Brain microvascular endothelial cell (primary cell): ENCODE results near the gene DPYSL5.
"Not testable (repeated sequence)": the region's sequence is repeated elsewhere in the genome, so short reads cannot be mapped to it uniquely, and the experiment has no call there.

Source experiments
- DNase-seq: peaks from one replicate; pipeline ENCODE4 v3.0.0-alpha.2; 2020
- H3K27ac ChIP-seq: fragments of 250-450 bp; sonication (Bioruptor Pico); 2 replicates; pipeline ENCODE4 v1.5.1; 2020; ENCODE audit warnings: mild to moderate bottlenecking, moderate library complexity
- H3K27me3 ChIP-seq: fragments of 250-450 bp; sonication (Bioruptor Pico); replicated peaks from 2 replicates; pipeline ENCODE4 v1.5.1; 2020; ENCODE audit warnings: mild to moderate bottlenecking
- H3K36me3 ChIP-seq: fragments of 250-450 bp; sonication (Bioruptor Pico); replicated peaks from 2 replicates; pipeline ENCODE4 v1.5.1; 2020; ENCODE audit warnings: mild to moderate bottlenecking
- H3K4me3 ChIP-seq: 2 replicates; pipeline ENCODE4 v1.5.1; 2011; ENCODE audit warnings: low read depth, mild to moderate bottlenecking, control low read depth, low read length, moderate library complexity
- in situ Hi-C: cut with HindIII; loops from 2 replicates; pipeline ENCODE4 v1.10.0; 2017; ENCODE audit warnings: low sequenced_read_pairs, low pct_ligation_motif_present
- TF ChIP-seq, protein P1 (sequence below): IDR thresholded peaks from 2 replicates; pipeline ENCODE4 v1.5.1; 2011; ENCODE audit warnings: low read depth, mild to moderate bottlenecking, moderate library complexity, low read length, control low read depth, inconsistent platforms; ENCODE audit errors: missing control alignments

Gene DPYSL5

DNA sequence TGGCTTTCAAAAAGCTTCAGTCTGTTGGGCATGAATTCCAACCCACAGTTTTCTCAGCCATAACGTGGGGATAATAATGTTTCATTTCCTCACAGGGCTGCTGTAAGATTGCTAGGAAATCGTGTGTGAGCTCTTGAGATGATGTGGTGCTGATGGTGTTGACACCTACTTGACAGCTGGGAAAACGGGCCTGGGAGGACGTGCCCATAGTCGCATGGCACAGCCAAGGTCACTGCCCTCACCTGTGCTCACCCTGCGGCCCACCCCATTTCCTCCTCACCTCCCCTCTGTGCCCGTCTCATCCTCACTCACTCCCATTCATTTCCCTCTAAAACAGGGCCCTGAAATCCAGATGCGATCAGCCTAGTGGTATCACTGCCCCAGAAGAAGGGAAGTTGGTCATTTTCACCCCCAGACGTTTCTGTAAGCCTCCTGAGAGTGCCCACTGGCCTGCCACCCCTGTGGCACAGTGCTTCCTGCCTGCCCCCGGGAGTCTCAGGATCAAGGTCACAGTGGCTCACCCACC is 33.0 kb downstream of the DPYSL5 start:
- H3K27me3 ChIP-seq: peaks cover 4% of the 10 kb centered on the region
- no peak overlapping the region for H3K4me3 ChIP-seq
- in situ Hi-C loops: no loop called here
- no peaks in the 10 kb centered on the region for H3K36me3 ChIP-seq
- TF ChIP-seq, protein P1, sequence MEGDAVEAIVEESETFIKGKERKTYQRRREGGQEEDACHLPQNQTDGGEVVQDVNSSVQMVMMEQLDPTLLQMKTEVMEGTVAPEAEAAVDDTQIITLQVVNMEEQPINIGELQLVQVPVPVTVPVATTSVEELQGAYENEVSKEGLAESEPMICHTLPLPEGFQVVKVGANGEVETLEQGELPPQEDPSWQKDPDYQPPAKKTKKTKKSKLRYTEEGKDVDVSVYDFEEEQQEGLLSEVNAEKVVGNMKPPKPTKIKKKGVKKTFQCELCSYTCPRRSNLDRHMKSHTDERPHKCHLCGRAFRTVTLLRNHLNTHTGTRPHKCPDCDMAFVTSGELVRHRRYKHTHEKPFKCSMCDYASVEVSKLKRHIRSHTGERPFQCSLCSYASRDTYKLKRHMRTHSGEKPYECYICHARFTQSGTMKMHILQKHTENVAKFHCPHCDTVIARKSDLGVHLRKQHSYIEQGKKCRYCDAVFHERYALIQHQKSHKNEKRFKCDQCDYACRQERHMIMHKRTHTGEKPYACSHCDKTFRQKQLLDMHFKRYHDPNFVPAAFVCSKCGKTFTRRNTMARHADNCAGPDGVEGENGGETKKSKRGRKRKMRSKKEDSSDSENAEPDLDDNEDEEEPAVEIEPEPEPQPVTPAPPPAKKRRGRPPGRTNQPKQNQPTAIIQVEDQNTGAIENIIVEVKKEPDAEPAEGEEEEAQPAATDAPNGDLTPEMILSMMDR: no peak
- no peak overlapping the region for H3K27ac ChIP-seq
- DNase-seq: no peak

DNA sequence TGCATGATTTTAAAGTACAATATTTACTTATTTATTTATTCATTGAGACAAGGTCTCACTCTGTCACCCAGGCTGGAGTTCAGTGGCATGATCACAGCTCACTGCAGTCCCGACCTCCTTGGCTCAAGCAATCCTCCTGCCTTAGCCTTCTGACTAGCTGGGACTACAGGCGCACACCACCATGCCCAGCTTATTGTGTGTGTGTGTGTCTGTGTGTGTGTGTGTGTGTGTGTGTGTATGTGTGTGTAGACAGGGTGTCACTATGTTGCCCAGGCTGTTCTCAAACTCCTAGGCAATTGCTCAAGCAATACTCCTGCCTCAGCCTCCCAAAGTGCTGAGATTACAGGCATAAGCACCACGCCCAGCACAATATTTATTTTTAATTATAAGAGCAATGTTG is 34.3 kb downstream of the DPYSL5 start:
- in situ Hi-C loops, H3K4me3 ChIP-seq, DNase-seq, H3K27ac ChIP-seq, H3K27me3 ChIP-seq, H3K36me3 ChIP-seq: not testable (repeated sequence)

DNA sequence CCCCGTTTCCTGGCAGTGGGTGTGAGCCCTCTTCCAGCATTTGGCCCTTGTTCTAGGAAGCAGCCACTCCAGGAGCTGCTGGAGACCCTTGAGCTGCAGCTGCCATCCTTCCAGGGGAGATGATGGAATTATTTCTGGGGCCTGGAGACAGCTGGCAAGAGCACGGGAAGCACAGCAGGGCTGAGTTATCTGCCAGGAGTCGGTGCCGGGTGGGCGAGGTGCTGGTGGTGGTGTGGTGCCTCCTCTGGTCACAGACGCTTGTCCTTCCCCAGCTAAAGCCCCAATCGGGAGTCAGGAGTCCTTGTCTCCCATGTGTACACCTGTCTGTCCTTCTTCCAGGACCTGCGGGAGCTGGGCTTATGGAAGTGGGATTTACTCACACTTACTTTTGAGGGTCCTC is 36.0 kb downstream of the DPYSL5 start:
- H3K4me3 ChIP-seq: no peak overlapping the region
- no peak overlapping the region for H3K27ac ChIP-seq
- H3K27me3 ChIP-seq: peaks cover 4% of the 10 kb centered on the region
- no peaks in the 10 kb centered on the region for H3K36me3 ChIP-seq
- no peak for DNase-seq
- TF ChIP-seq, protein P1: no peak
- in situ Hi-C loops: no loop called here

DNA sequence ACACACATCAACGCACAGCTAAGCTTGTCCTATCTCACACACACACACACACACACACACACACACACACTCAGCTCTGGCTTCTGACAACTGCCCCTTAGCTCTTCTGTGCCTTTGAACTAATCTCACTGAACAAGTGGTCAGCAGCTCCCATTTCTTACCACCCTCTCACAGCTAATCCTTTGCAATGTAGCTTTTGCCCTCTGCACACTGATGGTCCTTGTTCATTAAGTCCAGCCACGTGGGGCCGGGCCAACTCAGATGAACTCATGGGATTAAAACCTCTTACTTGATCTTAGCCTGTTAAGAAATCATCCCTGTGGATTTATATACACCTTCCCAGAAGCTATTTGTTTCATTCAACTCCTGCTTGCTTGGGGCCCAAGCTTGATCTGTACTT is 36.6 kb downstream of the DPYSL5 start:
- in situ Hi-C loops: no loop called here
- TF ChIP-seq, protein P1: no peak
- Histone ChIP-seq H3K4me3 (no peak overlapping the region), H3K36me3 (no peaks in the 10 kb centered on the region), H3K27ac (no peak overlapping the region), H3K27me3 (peaks cover 4% of the 10 kb centered on the region)
- DNase-seq: no peak

DNA sequence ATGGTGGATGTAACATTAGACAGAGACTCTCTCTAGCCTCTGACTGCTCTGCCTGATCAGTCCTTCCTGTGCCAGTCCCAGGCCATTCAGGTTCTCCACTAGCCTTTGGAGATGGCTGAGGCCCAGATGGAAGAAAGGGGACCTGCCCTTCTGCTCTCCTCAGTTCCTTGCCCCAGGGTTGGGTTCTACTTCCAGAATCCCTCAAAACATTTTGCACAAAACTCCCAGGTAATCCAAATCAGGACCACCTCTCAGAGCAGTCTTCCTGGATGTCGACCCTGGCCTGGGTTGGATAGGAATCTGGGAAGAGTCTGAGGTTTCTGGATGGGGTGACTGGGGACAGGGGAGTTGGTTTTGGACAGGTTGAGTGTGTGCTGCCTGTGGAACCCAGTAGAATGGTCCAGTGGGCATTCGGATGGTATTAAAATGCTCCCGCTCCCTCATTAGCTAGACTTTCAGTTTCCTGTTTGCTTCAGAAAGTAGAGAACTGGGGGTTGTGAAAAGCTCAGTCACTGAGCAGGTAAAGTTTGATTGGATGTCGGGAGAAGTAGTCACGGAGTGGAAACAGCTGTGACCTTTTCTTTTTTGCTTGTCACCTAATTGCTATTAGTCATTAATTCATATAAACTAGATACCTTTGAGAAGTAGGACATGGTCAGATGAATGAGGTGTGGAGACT is 37.9 kb downstream of the DPYSL5 start:
- Histone ChIP-seq H3K4me3 (no peak overlapping the region), H3K27ac (no peak overlapping the region), H3K27me3 (peaks cover 4% of the 10 kb centered on the region), H3K36me3 (no peaks in the 10 kb centered on the region)
- TF ChIP-seq, protein P1: no peak
- in situ Hi-C loops: no loop called here
- no peak for DNase-seq

DNA sequence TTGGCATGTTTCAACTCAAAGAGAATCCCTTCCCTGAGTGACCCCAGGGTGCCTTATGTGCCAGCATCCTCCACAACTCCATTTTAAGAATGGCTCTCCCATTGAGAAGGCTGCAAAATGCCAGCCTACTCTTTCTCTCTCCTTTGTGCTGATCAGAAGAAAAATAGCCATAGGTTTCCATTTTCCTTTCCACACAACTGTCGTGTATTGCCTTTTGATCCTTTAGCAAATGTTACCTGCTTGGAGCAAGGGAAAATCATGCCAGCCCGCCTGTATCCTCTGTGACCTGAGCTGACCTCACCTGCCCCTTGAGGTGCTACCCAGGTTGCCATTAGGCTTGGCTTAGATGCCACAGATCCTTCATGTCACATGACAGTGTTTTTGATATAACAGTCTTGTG is 38.8 kb downstream of the DPYSL5 start:
- Histone ChIP-seq H3K4me3 (no peak overlapping the region), H3K27ac (no peak overlapping the region), H3K36me3 (no peaks in the 10 kb centered on the region), H3K27me3 (peaks cover 4% of the 10 kb centered on the region)
- in situ Hi-C loops: no loop called here
- DNase-seq: no peak
- TF ChIP-seq, protein P1: no peak
